Cardiac fibroblast (primary cell): ENCODE results near the gene FBXW4.
A peak's percentile ranks its signal among the peaks of the same experiment; 100 is the strongest.

Experiments used
- DNase-seq, 2 donors: peaks; one replicate each; pipeline versions ENCODE4 v3.0.0 to v3.0.0-alpha.2; 2010; ENCODE audit warnings: low read depth in 2 of 2
- H3K4me3 ChIP-seq, 2 donors: replicated peaks in 1 of 2; 1 replicate in 1 of 2; 2 replicates in 1 of 2; pipeline ENCODE4 v1.5.1; 2011; ENCODE audit warnings: low read depth in 2 of 2, low read length in 2 of 2, mild to moderate bottlenecking in 2 of 2, moderate library complexity in 1 of 2
- CTCF ChIP-seq: IDR thresholded peaks from one replicate; pipeline ENCODE4 v1.5.1; 2011; ENCODE audit warnings: low read depth, mild to moderate bottlenecking, low read length, inconsistent platforms

FBXW4 gene

GRCh38 chr10:101651336-101651735, 43.6 kb downstream of the FBXW4 start:
- DNase-seq: no peak
- no peak for TF ChIP-seq CTCF

GRCh38 chr10:101650863-101651262, 44.1 kb downstream of the FBXW4 start:
- no peak for DNase-seq
- TF ChIP-seq CTCF: no peak
- no peak overlapping the region for H3K4me3 ChIP-seq

More at GRCh38 chr10:101651336-101651735, 43.6 kb downstream of the FBXW4 start:
- no peak overlapping the region for H3K4me3 ChIP-seq

GRCh38 chr10:101649525-101650085, 45.4 kb downstream of the FBXW4 start:
- peak in 1 of 2 donors; percentile 11 for DNase-seq
- TF ChIP-seq CTCF: no peak
- H3K4me3 ChIP-seq: no peak overlapping the region

GRCh38 chr10:101647255-101647654, 47.7 kb downstream of the FBXW4 start:
- no peak for TF ChIP-seq CTCF
- DNase-seq: no peak
- no peak overlapping the region for H3K4me3 ChIP-seq

GRCh38 chr10:101646364-101646763, 48.6 kb downstream of the FBXW4 start:
- no peak for TF ChIP-seq CTCF

GRCh38 chr10:101645659-101646058, 49.3 kb downstream of the FBXW4 start:
- no peak for DNase-seq
- TF ChIP-seq CTCF: no peak
- no peak overlapping the region for H3K4me3 ChIP-seq

More at GRCh38 chr10:101646364-101646763, 48.6 kb downstream of the FBXW4 start:
- no peak overlapping the region for H3K4me3 ChIP-seq
- DNase-seq: no peak

- no peak for TF ChIP-seq CTCF
- H3K4me3 ChIP-seq: no peak overlapping the region
- no peak for DNase-seq
Measured at GRCh38 chr10:101644002-101644401, 51.0 kb downstream of the FBXW4 start.
